Subcutaneous abdominal adipose tissue (tissue), 5 donors: ENCODE data around the gene GLT6D1.

Experiments
- H3K27ac ChIP-seq: one replicate; pipeline ENCODE4 v1.7.0; 2013; ENCODE audit warnings: low read depth, mild to moderate bottlenecking, inconsistent platforms, low read length, moderate library complexity
- H3K27me3 ChIP-seq, 5 donors: one replicate each; pipeline ENCODE4 v1.7.0; 2013; ENCODE audit warnings: low read length in 5 of 5, inconsistent platforms in 1 of 5; ENCODE audit not compliant: control insufficient read depth in 5 of 5, insufficient read depth in 4 of 5
- H3K36me3 ChIP-seq, 5 donors: one replicate each; pipeline ENCODE4 v1.7.0; 2013; ENCODE audit warnings: low read length in 5 of 5; ENCODE audit not compliant: control insufficient read depth in 5 of 5, insufficient read depth in 5 of 5
- H3K4me1 ChIP-seq, 5 donors: one replicate each; pipeline ENCODE4 v1.7.0; 2013; ENCODE audit warnings: low read length in 5 of 5, mild to moderate bottlenecking in 3 of 5, moderate library complexity in 1 of 5; ENCODE audit not compliant: control insufficient read depth in 5 of 5, insufficient read depth in 5 of 5
- H3K4me3 ChIP-seq, 5 donors: one replicate each; pipeline ENCODE4 v1.7.0; 2013; ENCODE audit warnings: low read length in 5 of 5, low read depth in 1 of 5
- H3K9ac ChIP-seq, 5 donors: one replicate each; pipeline ENCODE4 v1.7.0; 2013; ENCODE audit warnings: low read length in 5 of 5, mild to moderate bottlenecking in 4 of 5, moderate library complexity in 3 of 5
- H3K9me3 ChIP-seq, 5 donors: one replicate each; pipeline ENCODE4 v1.7.0; 2013; ENCODE audit warnings: low read length in 5 of 5; ENCODE audit not compliant: control insufficient read depth in 5 of 5
- donor health status: healthy.
- donor health status: healthy.
- donor health status: healthy.
- donor health status: healthy.
- donor health status: healthy.

The GLT6D1 gene

DNA sequence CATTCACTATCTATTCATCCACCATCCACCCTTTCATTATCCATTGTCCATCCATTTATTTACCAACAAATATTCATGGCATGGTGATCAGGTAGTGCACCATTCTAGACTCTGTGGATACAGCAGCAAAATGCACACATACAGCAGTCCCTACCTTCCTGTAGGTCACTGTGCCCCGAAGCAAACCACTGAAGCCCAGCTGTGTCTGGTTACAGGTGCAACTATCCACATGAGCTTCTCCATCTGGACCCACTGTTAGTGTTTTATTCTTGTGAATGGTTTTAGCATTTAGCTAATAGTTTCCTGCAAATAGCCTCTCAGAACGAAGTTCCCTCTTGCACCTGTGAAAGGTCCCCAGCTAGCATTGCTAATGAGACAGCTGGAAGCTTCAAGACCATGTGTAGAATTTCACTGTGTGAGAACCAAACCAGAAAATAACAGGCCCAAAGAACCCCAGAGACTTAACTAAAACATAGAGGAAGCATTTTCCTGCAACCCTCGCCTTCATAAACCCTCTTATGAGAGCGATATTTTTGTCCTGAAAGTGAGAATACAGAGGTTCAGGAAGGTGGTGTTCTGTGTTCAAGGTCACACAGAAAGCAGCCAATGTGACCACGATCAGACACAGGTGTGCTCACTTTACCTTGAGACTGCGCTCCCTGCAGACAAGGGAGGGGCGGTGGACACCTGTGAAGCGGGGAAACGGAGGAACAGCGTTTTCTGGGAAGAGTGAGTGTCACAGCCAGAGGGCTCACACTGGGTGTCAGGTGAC lies 59.3 kb downstream of the GLT6D1 start:
- Histone ChIP-seq H3K4me1 (peaks cover 0 to 7% (median 0%) of the 10 kb centered on the region in 5 donors), H3K27ac (no peak overlapping the region), H3K27me3 (peaks cover 3 to 26% (median 11%) of the 10 kb centered on the region in 5 donors), H3K36me3 (no peaks in the 10 kb centered on the region), H3K9me3 (peaks cover 0 to 3% (median 0%) of the 10 kb centered on the region in 5 donors), H3K4me3 (no peak overlapping the region), H3K9ac (no peak overlapping the region)

DNA sequence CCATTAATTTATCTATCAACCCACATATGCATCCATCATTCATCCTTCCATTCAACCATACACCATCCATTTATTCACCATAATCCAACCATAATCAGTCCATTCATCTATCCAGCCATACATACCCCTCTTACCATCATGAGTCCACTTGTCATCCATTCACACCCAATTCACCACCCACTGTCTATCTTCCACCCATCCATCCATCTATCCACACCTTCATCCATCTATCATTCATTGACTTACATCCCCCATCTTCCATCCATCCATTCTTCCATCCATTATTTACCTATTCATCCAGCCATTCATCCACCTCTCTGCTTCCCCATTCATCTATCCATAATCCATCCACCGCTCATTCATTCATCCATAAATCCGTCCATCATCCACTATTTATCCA lies 60.0 kb downstream of the GLT6D1 start:
- no peaks in the 10 kb centered on the region for H3K36me3 ChIP-seq
- no peak overlapping the region for H3K4me3 ChIP-seq
- H3K27me3 ChIP-seq = peaks cover 3 to 28% (median 14%) of the 10 kb centered on the region in 5 donors
- peaks cover 0 to 3% (median 0%) of the 10 kb centered on the region in 5 donors for H3K9me3 ChIP-seq
- H3K27ac ChIP-seq = no peak overlapping the region
- peaks cover 0 to 2% (median 0%) of the 10 kb centered on the region in 5 donors for H3K4me1 ChIP-seq
- H3K9ac ChIP-seq = no peak overlapping the region

DNA sequence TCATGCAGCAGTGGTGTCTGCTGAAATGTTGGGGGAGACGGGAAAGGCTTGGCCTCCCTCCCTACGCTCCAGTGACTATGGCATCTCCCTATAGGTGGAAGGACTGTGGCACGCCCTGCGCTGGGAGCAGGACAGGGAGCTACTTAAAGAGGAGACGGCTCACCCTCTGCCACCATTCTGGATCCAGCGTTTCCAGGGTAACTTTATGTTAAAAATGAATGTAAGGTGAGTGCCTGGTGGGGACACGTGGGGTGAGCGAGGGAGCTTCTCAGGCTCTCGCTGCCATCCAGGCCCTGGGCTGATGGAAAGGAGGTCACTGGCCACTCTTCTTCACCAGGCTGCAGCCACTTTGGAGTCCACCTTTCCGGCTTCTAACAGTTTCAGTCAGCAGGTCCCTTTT lies 62.1 kb downstream of the GLT6D1 start:
- Histone ChIP-seq H3K9me3 (peaks cover 0 to 3% (median 0%) of the 10 kb centered on the region in 5 donors), H3K9ac (no peak overlapping the region), H3K4me3 (no peak overlapping the region), H3K27ac (no peak overlapping the region), H3K36me3 (no peaks in the 10 kb centered on the region), H3K27me3 (peaks cover 0 to 21% (median 9%) of the 10 kb centered on the region in 5 donors), H3K4me1 (no peaks in the 10 kb centered on the region)

DNA sequence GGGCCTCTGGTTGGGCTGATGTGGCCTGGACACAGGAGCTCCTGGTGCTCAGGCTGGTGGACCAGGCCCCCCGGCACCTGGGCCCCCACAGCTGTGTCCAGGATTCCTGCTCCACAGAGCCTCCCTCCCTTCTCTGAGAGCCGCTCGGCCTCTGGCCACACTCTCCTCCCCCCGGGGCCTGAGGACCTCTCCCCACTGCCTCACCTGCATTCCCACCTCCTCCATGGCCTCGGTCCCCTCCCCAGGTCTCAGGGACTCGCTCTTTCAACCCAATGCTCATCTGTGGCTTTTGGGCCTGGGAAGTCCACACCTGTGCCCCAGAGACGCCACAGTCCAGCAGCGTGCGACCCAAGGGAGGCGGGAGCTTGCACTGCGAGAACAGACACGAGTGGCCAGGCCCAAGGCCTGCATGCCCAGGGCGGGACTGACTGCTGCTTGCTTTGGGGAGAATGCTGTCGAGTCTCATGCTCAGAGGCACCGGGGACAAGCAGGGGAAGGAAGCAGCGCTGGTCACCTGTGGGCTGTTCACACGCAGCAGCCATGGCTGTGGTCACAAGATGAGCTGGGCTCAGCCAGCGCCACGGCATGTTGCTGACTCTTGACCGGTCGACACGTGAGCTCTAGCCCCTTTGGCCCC lies 63.2 kb downstream of the GLT6D1 start:
- Histone ChIP-seq H3K9ac (no peak overlapping the region), H3K27me3 (peaks cover 0 to 23% (median 9%) of the 10 kb centered on the region in 5 donors), H3K27ac (no peak overlapping the region), H3K4me3 (no peak overlapping the region), H3K4me1 (no peaks in the 10 kb centered on the region), H3K36me3 (no peaks in the 10 kb centered on the region), H3K9me3 (peaks cover 0 to 5% (median 0%) of the 10 kb centered on the region in 5 donors)

DNA sequence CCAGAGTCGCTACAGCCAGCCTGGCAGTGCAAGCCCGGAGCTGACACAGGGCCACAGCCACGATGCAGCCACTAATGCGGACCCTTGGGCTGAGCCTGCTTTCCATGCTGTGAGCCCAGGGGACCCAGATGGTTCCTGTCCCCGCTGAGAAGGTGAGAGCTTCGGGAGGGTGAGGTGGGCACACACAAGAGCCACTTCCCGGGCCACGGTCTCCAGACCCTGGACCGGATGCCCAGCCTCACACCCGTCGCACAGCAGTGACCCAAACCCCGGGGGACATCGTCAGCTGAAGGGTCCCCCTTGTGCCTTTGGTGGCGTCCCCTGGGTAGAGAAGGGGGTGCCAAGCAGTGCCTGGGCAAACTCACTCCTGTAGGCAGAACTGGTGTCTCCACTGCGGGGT lies 64.4 kb downstream of the GLT6D1 start:
- Histone ChIP-seq H3K4me3 (no peak overlapping the region), H3K27ac (no peak overlapping the region), H3K4me1 (no peaks in the 10 kb centered on the region), H3K36me3 (no peaks in the 10 kb centered on the region), H3K27me3 (peaks cover 0 to 16% (median 9%) of the 10 kb centered on the region in 5 donors), H3K9me3 (peaks cover 0 to 5% (median 0%) of the 10 kb centered on the region in 5 donors), H3K9ac (no peak overlapping the region)

DNA sequence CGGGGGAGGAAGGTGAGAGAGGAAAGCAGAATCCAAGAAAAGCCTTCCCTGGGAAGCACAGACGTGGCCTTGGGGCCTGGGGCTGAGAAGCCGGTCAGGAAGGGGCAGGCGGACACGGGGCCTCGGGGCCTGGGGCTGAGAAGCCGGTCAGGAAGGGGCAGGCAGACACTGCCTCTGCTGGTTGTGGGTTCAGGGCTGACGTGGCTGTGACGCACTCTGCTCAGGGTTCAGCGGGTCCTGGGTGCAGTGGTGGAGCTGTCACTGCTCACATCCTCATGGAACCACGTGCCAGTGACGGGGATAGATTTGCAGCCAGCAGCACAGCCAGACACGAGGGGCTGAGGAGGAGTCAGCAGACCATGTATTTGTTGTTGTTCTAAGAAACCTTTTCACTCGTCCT lies 65.0 kb downstream of the GLT6D1 start:
- Histone ChIP-seq H3K4me1 (no peaks in the 10 kb centered on the region), H3K4me3 (no peak overlapping the region), H3K9me3 (peaks cover 0 to 9% (median 3%) of the 10 kb centered on the region in 5 donors), H3K9ac (no peak overlapping the region), H3K27ac (no peak overlapping the region), H3K27me3 (peaks cover 0 to 16% (median 8%) of the 10 kb centered on the region in 5 donors), H3K36me3 (no peaks in the 10 kb centered on the region)
